Panc1 (cell line): ENCODE data around the gene KIR3DL3.
"Not testable (repeated sequence)": the region's sequence is repeated elsewhere in the genome, so short reads cannot be mapped to it uniquely, and the experiment has no call there.

Experiments used
- POLR2AphosphoS5 ChIP-seq: IDR thresholded peaks from 2 replicates; pipeline ENCODE4 v1.6.1; 2012; ENCODE audit warnings: mild to moderate bottlenecking, low read depth, low read length, moderate library complexity
- TF ChIP-seq, protein P1 (sequence below): fragments of 450-650 bp; IDR thresholded peaks from 2 replicates; pipeline ENCODE4 v1.5.1; 2017; ENCODE audit warnings: mild to moderate bottlenecking

DNA sequence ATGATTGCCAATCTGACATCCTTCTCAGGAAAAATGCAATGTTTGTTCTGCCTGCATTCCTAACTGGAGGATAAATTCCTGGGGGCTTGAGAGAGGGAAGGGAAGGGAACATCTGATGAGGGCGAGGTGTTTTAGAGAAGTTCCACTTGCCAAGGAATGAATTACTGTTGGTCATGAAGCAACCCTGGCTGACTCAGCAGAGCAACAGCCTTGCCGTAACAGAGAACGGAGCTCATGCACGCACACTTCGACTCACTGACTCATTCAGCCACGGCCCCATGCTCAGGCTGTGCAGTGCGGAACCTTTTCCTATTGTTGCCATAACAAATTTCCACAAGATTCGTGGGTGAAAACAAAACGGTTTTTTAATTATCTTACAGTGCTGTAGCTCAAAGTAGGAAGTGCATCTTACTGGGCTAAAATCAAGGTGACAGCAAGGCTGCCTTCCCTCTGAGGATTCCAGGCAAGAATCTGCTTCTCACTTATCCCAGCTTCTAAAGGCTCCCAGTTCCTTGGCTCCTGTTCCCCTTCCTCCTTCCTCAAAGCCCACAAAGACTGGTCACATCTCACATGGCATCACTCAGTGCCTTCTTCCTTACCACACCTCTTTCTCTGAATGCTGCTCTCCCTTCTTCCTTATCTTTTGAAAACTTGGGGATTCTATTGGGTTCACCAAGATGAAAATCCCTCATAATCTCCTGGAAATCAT, 23.5 kb downstream of the KIR3DL3 start:
- TF ChIP-seq, protein P1, sequence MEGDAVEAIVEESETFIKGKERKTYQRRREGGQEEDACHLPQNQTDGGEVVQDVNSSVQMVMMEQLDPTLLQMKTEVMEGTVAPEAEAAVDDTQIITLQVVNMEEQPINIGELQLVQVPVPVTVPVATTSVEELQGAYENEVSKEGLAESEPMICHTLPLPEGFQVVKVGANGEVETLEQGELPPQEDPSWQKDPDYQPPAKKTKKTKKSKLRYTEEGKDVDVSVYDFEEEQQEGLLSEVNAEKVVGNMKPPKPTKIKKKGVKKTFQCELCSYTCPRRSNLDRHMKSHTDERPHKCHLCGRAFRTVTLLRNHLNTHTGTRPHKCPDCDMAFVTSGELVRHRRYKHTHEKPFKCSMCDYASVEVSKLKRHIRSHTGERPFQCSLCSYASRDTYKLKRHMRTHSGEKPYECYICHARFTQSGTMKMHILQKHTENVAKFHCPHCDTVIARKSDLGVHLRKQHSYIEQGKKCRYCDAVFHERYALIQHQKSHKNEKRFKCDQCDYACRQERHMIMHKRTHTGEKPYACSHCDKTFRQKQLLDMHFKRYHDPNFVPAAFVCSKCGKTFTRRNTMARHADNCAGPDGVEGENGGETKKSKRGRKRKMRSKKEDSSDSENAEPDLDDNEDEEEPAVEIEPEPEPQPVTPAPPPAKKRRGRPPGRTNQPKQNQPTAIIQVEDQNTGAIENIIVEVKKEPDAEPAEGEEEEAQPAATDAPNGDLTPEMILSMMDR: not testable (repeated sequence)
- not testable (repeated sequence) for TF ChIP-seq POLR2AphosphoS5
